ENCODE results near the gene PEPD.

The PEPD gene

DNA sequence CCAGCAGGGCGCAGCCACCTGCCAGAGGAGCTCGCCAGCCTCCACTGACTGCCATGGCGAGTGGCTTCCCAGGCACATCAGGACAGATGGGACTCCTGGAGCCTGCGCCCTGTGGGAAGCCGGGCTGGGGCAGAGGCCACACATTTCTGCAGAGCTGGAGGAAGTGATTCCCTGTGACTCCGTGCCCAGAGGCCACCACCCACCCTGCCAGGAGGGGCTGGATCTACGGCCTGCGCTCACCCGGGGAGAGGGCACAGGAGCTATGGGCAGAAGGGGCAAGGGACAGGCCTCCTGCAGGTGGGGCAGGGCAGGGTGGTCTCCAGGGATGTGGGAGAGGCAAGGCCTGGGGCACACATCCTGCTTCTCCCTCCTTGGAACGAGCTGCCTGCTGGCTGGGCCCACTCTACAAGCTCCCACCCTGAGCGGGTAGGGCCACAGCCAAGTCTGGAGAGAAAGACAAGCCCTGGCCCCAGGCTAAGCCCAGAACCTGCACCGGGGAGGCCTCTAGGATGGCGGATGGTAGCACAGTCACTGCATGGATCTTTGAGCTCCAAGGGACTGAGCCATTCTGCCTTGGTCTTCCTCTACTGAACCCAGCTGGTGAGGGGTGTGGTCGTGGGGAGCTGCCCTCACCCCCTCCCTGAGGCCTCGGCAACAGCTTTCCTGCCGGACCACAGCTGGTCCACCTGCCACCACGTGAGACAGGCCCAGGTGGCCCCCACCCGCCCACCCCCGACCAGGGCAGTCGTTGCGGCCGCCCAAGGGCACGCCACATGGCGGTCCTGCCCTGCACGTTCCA is 107.5 kb downstream of the PEPD start:
- TF ChIP-seq CTCF (conservative IDR thresholded peaks at IDR 0.05; ENCODE audit: low read depth, low read length), result no peak
- no peak for DNase-seq (ENCODE audit: low read depth)
- H3K4me3 ChIP-seq (ENCODE audit: low read length), result no peak overlapping the region

- no peak overlapping the region for H3K4me3 ChIP-seq (ENCODE audit: low read length)
- DNase-seq (ENCODE audit: low read depth), result no peak
- no peak for TF ChIP-seq CTCF (conservative IDR thresholded peaks at IDR 0.05; ENCODE audit: low read depth, low read length)
These were observed 108.2 kb downstream of the PEPD start for GRCh38 chr19:33413426-33413725.

GRCh38 chr19:33412601-33413425 is 108.8 kb downstream of the PEPD start:
- TF ChIP-seq CTCF (conservative IDR thresholded peaks at IDR 0.05; ENCODE audit: low read depth, low read length), result no peak
- no peak overlapping the region for H3K4me3 ChIP-seq (ENCODE audit: low read length)

GRCh38 chr19:33411621-33412180 is 109.9 kb downstream of the PEPD start:
- TF ChIP-seq CTCF (conservative IDR thresholded peaks at IDR 0.05; ENCODE audit: low read depth, low read length), result no peak
- no peak for DNase-seq (ENCODE audit: low read depth)
- no peak overlapping the region for H3K4me3 ChIP-seq (ENCODE audit: low read length)

More at GRCh38 chr19:33412601-33413425, 108.8 kb downstream of the PEPD start:
- no peak for DNase-seq (ENCODE audit: low read depth)

DNA sequence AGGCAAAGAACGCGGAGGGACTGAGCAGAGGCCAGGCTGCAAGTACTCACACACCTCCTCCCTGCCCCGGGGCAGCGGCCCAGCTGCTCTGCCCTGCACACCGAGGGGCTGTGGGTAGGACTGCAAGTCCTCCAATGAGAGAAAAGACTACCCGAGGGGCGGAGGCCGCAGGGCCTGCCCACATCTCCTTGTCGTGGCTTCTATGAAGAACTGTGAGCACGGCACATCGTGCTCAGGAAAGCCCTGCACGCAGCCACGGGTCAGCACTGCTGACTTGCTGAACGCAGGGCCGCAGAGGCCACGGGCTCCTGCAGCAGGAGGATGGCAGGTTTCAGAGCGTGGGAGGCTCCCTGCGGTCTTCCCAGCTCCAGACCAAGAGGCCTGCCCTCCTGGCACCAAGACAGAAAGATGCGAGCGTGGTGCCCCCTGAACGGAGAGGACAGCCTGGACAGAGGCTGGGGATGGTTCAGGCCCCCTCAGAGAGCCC is 110.6 kb downstream of the PEPD start:
- no peak overlapping the region for H3K4me3 ChIP-seq (ENCODE audit: low read length)
- no peak for DNase-seq (ENCODE audit: low read depth)
- TF ChIP-seq CTCF (conservative IDR thresholded peaks at IDR 0.05; ENCODE audit: low read depth, low read length), result no peak

DNA sequence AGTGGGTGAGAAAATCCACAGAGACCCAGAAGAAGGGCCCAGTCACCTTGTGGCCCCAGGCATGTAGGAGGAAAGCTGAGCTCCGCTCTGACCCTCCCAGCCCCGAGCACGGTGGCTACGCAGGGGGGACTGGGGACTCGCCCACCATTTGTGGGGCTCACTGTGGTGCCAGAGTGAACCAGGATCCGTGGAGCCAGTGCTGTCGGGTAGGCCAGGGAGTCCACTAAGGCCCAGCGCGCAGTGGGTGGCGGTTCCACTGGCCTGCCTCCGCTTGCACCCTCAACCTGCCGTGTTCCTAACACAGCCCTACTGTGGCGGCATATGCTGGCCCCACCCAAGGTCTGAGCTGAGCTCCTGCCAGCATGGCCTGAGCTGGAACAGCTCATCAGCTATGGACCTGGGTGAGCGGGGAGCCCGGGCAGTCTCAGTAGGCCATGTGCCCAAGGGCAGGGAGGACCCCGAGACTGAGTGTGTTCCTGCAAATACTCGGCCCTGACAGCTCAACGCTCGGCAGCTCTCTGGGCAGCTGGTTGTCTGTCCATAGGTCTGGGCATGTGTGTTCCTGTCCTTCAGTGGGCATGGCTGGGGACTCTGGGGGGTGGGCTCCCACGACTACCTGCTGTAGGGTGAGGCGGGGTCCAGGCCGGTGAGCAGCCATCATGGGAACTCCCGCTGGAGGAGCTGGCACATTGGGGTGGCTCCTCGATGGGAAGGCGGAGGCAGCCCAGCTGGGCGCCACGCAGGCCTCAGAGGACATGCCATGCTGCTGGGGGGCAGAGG is 111.5 kb downstream of the PEPD start:
- DNase-seq (ENCODE audit: low read depth), result no peak
- no peak overlapping the region for H3K4me3 ChIP-seq (ENCODE audit: low read length)
- TF ChIP-seq CTCF (conservative IDR thresholded peaks at IDR 0.05; ENCODE audit: low read depth, low read length), result no peak
